Activated CD4-positive, alpha-beta memory T cell treated with anti-CD3 and anti-CD28 coated beads, Interleukin-2, amount 10 ng/mL, durations not matched to agents 7 days and 5 days (primary cell): ENCODE measurements around the gene TANGO6. TPM values are rescaled to one million over a fixed set of nuclear protein-coding genes. Genes with fewer than 3 reads are reported as not detected.

Experiments used
- CTCF ChIA-PET: fragments of 350-600 bp; sonication (Branson Sonifier 250); formaldehyde crosslinking; loops from one replicate; lab custom pipeline; 2021; ENCODE audit warnings: antibody characterized with exemption, inconsistent platforms; lab: Charles Lee
- POLR2A ChIA-PET: fragments of 350-600 bp; sonication (Branson Sonifier 250); formaldehyde crosslinking; loops from one replicate; lab custom pipeline; 2021; ENCODE audit warnings: antibody characterized with exemption; lab: Charles Lee
- DNase-seq: peaks from one replicate; pipeline ENCODE4 v3.0.0-alpha.2; 2020
- H3K27ac Mint-ChIP-seq: one replicate; pipeline ENCODE4 v1.8.0; 2021; ENCODE audit warnings: mild to moderate bottlenecking, mixed read lengths
- H3K27me3 Mint-ChIP-seq: one replicate; pipeline ENCODE4 v1.8.0; 2021; ENCODE audit warnings: mixed read lengths
- H3K36me3 Mint-ChIP-seq: one replicate; pipeline ENCODE4 v1.8.0; 2021; ENCODE audit warnings: low read depth, mixed read lengths
- H3K4me1 Mint-ChIP-seq: one replicate; pipeline ENCODE4 v1.8.0; 2021; ENCODE audit warnings: mixed read lengths
- H3K4me3 Mint-ChIP-seq: one replicate; pipeline ENCODE4 v1.8.0; 2021; ENCODE audit warnings: mild to moderate bottlenecking, mixed read lengths
- H3K9me3 Mint-ChIP-seq: one replicate; pipeline ENCODE4 v1.8.0; 2021; ENCODE audit warnings: mixed read lengths
- total RNA-seq, 2 experiments: library from RNA; stranded (reverse); gene quantifications; one replicate each; pipeline ENCODE4 v1.2.3, GENCODE V29; 2021

TANGO6 gene
- total RNA-seq, 2 experiments from 2014 or later = 20.7 to 22.3 TPM

DNA sequence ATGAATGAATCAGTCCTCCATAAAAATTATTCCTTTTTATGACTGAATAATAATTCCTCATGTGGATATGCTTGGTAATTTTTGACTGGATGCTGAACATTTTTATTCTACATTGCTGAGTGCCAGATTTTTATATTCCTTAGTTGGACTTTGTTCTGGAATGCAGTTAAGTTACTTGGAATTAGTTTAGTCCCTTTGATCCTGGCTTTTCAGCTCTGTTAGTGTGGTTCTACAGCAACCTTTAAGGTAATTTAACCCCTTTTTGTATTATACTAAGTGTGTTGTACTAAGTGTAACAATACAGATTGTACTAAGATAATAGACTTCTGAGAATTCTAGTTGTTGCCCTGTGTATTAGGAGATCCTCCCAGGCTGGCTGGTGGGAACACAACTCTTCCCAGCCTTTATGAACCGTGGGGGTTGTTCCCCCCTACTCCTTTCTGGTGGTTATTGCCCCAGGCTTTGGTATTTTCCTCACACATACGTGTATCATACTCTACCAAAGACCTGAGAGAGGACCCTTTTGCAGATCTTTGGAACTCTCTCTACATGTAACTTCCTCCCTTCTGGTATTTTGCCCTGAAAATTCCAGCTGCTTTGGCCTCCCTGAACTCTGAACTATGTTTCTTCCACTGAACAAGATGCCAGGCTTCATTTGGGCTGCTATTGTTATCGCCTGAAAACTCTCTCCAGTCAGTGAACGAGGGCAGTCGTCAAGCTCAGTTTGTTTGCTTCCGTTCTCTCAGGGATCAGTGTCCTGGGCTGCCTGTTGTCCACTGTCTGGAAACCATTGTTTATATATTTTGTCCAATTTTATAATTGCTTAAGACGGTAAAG is 30.5 kb downstream of the TANGO6 start:
- Mint-ChIP-seq H3K4me1 (no peaks in the 10 kb centered on the region), H3K36me3 (peaks cover 47% of the 10 kb centered on the region), H3K27me3 (no peaks in the 10 kb centered on the region), H3K9me3 (no peaks in the 10 kb centered on the region), H3K4me3 (no peak overlapping the region), H3K27ac (no peak overlapping the region)
- ChIA-PET POLR2A (no interaction called here), CTCF (interaction anchor here (0.9 kb wide), 1 partner anchor 9 kb away, joined by 3 read pairs; no protein-coding TSS in a partner anchor)
- no peak for DNase-seq

DNA sequence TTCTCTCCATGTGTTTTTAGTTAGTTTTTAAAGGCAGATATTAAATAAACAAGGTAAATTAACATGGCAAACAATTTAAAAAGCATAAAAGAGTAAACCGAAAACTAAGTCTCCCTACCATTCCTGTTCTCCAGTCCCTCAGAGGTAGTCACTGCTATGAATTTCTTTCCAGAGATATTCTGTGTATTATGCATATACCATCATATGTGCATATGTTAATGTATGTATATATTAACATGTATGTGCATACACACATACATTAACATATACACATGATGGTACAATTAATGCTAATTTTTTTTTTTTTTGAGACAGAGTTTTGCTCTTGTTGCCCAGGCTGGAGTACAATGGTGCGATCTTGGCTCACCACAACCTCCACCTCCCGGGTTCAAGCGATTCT is 32.5 kb downstream of the TANGO6 start:
- CTCF ChIA-PET = no interaction called here

DNA sequence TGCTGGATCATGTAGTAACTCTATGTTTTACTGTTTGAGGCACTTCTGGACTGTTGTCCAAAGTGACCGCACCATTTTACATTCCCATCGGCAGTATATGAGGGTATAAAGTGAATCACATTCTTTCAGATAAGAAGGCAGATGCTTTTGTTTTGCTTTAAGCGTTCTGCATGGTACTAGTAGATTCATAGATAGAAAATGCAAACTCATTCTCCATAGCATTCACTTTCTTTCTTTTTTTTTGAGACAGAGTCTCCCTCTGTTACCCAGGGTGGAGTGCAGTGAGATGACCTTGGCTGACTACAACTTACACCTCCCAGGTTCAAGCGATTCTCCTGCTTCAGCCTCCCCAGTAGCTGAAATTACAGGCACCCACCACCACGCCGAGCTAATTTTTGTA is 40.4 kb downstream of the TANGO6 start:
- DNase-seq = no peak
- ChIA-PET CTCF (no interaction called here), POLR2A (no interaction called here)
- H3K36me3 Mint-ChIP-seq = peaks cover 9% of the 10 kb centered on the region
- no peaks in the 10 kb centered on the region for H3K9me3 Mint-ChIP-seq
- no peaks in the 10 kb centered on the region for H3K27me3 Mint-ChIP-seq
- no peaks in the 10 kb centered on the region for H3K4me1 Mint-ChIP-seq
- no peak overlapping the region for H3K4me3 Mint-ChIP-seq
- no peak overlapping the region for H3K27ac Mint-ChIP-seq

More for the DNA sequence above, 32.5 kb downstream of the TANGO6 start:
- DNase-seq = no peak
- Mint-ChIP-seq H3K36me3 (peaks cover 39% of the 10 kb centered on the region), H3K27ac (no peak overlapping the region), H3K27me3 (no peaks in the 10 kb centered on the region), H3K4me1 (no peaks in the 10 kb centered on the region), H3K4me3 (no peak overlapping the region), H3K9me3 (no peaks in the 10 kb centered on the region)
- POLR2A ChIA-PET = no interaction called here

DNA sequence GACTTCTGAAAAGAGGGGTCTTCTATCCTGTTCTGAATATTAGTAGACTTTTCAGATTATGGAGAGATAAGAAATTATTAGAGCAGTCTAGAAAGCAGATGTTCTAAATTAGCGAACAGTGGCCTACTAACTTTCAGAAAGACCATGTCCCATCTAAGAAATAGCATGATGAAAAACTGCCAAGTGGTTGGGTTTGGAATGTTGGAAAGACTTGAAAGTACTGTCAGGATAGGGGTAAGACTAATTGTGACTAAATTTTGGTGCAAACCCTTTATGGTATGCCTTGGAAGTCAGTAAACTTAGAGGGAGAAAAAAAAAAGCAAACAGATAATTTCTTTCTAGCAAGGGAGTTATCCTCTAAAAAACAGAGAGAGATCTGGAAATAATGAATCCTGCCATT is 41.1 kb downstream of the TANGO6 start:
- Mint-ChIP-seq H3K9me3 (no peaks in the 10 kb centered on the region), H3K27me3 (no peaks in the 10 kb centered on the region), H3K27ac (no peak overlapping the region), H3K4me3 (no peak overlapping the region), H3K4me1 (no peaks in the 10 kb centered on the region), H3K36me3 (peaks cover 9% of the 10 kb centered on the region)
- POLR2A ChIA-PET = no interaction called here
- DNase-seq = no peak
- CTCF ChIA-PET = no interaction called here

DNA sequence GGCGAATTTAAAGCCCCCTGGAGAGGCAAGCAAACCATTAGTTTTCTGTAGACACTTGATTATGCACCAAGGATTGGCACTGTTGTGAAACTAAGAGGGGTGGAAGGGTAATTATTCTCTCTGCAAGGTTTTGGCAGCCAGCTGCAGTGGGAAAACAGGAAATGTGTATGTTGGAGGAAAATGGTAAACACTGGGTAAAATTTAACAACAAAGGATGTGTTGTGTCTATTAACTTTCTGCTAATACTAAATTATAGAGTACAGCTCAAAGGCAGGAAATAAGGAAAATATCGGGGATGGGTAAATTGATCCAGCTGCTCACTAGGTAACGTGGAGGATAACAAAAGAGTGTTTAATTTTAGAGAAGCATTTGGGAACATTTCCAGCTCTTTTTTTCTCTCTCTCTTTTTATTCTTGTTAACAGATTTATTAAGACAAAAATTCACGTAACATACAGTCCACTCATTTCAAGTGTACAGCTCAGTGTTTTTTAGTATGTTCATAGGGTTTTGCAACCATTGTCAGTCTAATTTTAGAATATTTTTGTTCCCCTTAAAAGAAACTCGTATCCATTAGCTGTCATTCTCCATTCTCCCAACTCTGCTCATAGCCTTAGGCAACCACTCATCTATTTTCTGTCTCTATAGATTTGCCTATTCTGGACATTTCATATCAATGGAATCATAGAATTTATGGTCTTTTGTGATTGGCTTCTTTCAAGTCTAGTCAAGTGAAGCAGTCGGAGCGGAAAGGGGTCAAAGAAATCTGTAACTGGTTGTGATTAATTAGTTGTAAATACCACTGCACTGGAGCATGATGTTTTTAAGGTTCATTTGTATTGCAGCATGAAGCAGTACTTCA is 41.8 kb downstream of the TANGO6 start:
- ChIA-PET POLR2A (interaction anchor here (0.7 kb wide), 1 partner anchor 278 kb away, joined by 3 read pairs; no protein-coding TSS in a partner anchor), CTCF (no interaction called here)
- H3K4me1 Mint-ChIP-seq = no peaks in the 10 kb centered on the region
- H3K27ac Mint-ChIP-seq = no peak overlapping the region
- H3K9me3 Mint-ChIP-seq = no peaks in the 10 kb centered on the region
- DNase-seq = no peak
- peaks cover 8% of the 10 kb centered on the region for H3K36me3 Mint-ChIP-seq
- H3K27me3 Mint-ChIP-seq = no peaks in the 10 kb centered on the region
- H3K4me3 Mint-ChIP-seq = no peak overlapping the region

DNA sequence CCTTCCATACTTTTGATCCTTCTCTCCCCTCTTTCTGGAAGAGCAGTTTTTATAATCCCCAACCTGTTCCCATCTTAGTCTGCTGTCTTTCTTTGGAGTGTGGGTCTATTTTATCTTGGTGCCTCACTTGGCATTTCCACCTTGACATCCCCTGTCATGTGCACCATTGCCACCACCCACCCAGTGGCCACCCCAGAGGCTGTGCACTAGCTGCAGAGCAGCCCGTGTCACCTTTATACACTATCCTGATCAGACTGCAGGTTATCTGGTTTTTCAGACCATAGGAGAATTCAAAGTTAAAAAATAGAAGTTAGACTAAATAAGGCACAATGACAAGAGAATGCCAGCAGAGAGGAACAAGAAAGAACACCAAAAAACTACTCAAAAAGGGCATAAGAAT is 43.8 kb downstream of the TANGO6 start:
- H3K27ac Mint-ChIP-seq = no peak overlapping the region
- no peaks in the 10 kb centered on the region for H3K27me3 Mint-ChIP-seq
- H3K4me3 Mint-ChIP-seq = no peak overlapping the region
- POLR2A ChIA-PET = no interaction called here
- DNase-seq = no peak
- H3K36me3 Mint-ChIP-seq = peaks cover 4% of the 10 kb centered on the region
- H3K9me3 Mint-ChIP-seq = no peaks in the 10 kb centered on the region
- no peaks in the 10 kb centered on the region for H3K4me1 Mint-ChIP-seq
- CTCF ChIA-PET = no interaction called here

DNA sequence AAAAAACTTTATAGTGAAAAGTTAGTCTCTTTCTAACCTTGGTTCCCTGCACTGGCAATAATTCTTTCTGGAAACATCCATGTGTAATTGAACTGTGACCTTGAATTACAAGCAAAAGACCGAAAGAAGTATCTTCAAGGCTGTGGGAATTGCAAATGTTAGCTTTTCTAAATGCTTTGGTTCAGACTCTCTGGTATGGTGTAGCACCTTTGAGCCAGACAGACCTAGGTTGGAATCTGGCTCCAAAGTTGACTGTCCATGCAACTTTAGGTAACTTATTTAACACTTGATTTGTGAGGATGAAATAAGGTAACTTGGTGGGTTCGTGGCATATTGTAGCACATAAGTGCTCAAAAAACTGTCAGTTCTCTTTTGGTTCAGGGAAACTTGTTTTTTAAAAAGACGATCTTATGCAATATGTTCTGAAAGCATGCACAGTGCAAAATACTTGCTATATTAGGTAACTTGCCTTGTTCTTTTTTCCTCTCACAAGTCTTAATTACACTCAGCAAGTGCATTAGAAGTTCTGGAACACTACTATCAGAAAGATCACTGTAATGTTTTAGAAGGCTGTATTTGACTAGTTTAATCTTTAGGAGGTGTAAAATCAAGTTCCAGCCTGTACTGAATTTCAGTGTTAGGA is 46.3 kb downstream of the TANGO6 start:
- DNase-seq = no peak
- ChIA-PET POLR2A (no interaction called here), CTCF (no interaction called here)
- Mint-ChIP-seq H3K4me1 (no peaks in the 10 kb centered on the region), H3K27ac (no peak overlapping the region), H3K27me3 (no peaks in the 10 kb centered on the region), H3K9me3 (no peaks in the 10 kb centered on the region), H3K36me3 (peaks cover 4% of the 10 kb centered on the region), H3K4me3 (no peak overlapping the region)

DNA sequence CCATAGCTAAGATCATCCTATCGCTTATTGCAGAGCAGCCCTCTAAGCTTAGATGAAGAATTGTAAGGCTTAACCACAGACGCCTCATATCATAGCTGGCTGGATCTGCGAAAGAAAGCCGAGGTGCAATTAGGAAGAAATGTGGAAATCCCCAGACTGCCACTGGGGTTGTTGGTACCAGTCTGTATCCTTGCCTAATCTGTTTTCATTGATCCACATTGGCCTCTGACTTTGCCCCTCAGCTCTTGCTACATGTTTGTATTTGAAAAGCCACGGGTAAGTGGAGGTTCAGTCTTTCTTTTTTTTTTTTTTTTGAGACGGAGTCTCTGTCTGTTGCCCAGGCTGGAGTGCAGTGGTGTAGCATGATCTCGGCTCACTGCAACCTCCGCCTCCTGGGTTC is 48.9 kb downstream of the TANGO6 start:
- DNase-seq = no peak
- ChIA-PET CTCF (no interaction called here), POLR2A (no interaction called here)
- Mint-ChIP-seq H3K27me3 (no peaks in the 10 kb centered on the region), H3K9me3 (no peaks in the 10 kb centered on the region), H3K4me1 (no peaks in the 10 kb centered on the region), H3K36me3 (peaks cover 4% of the 10 kb centered on the region), H3K27ac (no peak overlapping the region), H3K4me3 (no peak overlapping the region)

DNA sequence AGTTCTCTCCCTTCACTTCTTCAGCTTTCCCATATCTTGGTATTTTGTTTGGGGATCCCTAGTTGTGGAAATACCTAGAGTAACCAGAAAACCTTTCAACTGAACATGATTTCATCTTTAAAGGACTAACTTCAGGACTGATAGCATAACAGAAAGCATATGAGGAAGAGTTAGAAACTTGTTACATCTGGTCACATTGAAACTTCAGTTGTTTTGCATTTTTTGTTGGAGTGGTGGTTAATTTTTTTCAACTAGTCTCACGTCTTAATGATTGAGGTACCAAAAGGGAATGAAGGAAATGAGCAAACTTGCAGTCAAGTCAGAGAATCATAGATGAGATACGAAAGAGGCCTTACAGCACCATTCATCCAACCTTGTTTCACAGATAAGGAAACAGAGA is 49.6 kb downstream of the TANGO6 start:
- ChIA-PET POLR2A (no interaction called here), CTCF (no interaction called here)
- Mint-ChIP-seq H3K27me3 (no peaks in the 10 kb centered on the region), H3K4me1 (no peaks in the 10 kb centered on the region), H3K4me3 (no peak overlapping the region), H3K27ac (no peak overlapping the region), H3K9me3 (no peaks in the 10 kb centered on the region), H3K36me3 (peaks cover 4% of the 10 kb centered on the region)
- no peak for DNase-seq

DNA sequence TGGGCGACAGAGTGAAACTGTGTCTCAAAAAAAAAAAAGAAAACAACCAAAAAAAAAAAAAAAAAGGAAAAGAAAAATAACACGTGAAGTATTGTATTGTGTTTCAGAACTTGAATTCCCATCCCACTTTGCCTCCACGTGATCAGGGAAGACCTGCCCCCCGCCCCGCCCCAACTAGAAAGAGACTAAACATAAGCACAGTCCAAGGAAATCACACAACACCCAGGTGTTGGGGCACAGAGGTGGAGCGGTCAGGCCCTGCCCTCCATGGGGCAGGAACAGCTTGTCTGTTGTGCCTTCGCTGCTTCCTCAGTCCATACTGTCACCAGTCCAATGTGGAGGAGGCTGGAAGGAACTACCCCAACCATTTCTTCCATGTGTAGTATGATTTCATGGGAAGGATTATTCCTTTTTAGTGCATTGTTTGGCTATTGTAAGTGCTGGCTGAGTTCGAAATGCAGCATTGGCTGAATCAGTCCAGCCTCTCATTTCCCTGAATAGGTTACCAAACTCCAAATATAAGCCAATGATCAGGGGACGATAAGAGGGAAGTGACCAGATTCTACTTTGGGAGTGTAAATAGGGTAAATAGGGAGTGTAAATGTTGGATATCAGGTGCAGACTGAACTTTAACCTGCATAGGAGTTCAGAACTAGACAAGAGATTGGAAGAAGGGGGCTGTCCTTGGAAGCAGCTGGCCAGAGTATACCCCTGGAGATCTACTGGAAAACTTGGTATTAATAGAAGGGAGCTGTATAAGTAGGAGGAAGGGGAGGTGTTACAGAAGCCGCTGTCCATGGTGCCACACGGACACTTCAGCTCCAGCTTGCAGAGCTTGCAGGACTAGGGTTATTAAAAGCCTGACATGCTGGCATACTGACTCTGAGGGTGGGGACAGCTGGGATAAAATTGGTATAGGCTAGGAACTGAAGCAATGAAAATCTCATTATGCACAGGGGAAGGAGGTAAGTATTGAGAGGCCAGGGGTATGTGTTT is 50.7 kb downstream of the TANGO6 start:
- no peak overlapping the region for H3K4me3 Mint-ChIP-seq
- no peak overlapping the region for H3K27ac Mint-ChIP-seq
- DNase-seq = no peak
- no peaks in the 10 kb centered on the region for H3K27me3 Mint-ChIP-seq
- ChIA-PET CTCF (no interaction called here), POLR2A (no interaction called here)
- H3K9me3 Mint-ChIP-seq = no peaks in the 10 kb centered on the region
- H3K36me3 Mint-ChIP-seq = peaks cover 4% of the 10 kb centered on the region
- H3K4me1 Mint-ChIP-seq = no peaks in the 10 kb centered on the region

DNA sequence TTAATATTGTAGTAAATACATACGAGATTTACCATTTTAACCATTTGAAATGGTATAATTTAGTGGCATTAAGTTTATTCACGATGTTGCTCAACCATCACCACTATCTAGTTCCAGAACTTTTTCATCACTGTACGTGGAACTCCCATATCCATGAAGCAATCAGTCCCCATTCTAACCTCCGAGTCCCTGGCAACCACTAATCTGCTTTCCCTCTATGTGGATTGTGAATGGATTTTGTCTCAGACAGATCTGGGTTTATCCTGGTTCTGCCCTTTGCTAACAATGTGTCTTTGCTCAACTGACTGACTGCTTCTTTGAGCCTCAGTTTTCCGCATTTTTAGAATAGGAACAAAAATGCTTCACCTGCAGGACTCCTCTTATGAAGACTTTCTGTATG is 51.4 kb downstream of the TANGO6 start:
- peaks cover 4% of the 10 kb centered on the region for H3K36me3 Mint-ChIP-seq
- H3K9me3 Mint-ChIP-seq = no peaks in the 10 kb centered on the region
- no peaks in the 10 kb centered on the region for H3K4me1 Mint-ChIP-seq
- H3K27me3 Mint-ChIP-seq = no peaks in the 10 kb centered on the region
- CTCF ChIA-PET = no interaction called here
- no peak overlapping the region for H3K27ac Mint-ChIP-seq
- DNase-seq = no peak
- POLR2A ChIA-PET = interaction anchor here (1.1 kb wide), 1 partner anchor 239 kb away, joined by 3 read pairs; no protein-coding TSS in a partner anchor
- H3K4me3 Mint-ChIP-seq = no peak overlapping the region

DNA sequence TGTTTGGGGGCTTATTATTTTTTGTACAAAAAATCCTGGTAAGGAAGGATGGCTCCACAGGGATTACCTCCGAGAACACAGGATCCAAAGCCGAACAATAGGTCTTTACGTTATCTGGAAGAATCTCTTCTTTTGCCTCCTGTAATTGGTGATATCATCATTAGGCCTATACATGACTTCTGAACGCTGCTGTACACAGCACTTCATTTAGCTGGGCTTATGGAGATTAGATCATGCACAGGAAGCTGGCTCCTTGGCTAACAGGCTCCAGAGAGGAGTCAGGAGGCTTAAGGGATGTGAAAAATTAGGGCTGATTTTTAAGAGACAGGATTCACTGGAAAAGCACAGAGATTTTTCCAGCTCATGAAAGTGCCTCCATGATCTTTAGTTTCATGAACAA is 54.7 kb downstream of the TANGO6 start:
- CTCF ChIA-PET = interaction anchor here (1.3 to 1.4 kb wide), 2 partner anchors 11 to 64 kb away, joined by 3 to 6 read pairs; no protein-coding TSS in a partner anchor
- H3K4me3 Mint-ChIP-seq = no peak overlapping the region
- POLR2A ChIA-PET = no interaction called here
- no peak overlapping the region for H3K27ac Mint-ChIP-seq
- H3K27me3 Mint-ChIP-seq = no peaks in the 10 kb centered on the region
- DNase-seq = no peak
- no peaks in the 10 kb centered on the region for H3K4me1 Mint-ChIP-seq
- peaks cover 4% of the 10 kb centered on the region for H3K36me3 Mint-ChIP-seq
- no peaks in the 10 kb centered on the region for H3K9me3 Mint-ChIP-seq
